CD14-positive monocyte (primary cell): Measurements from ENCODE around the gene GPSM1. TPM values are rescaled to one million over a fixed set of nuclear protein-coding genes. Genes with fewer than 3 reads are reported as not detected.

Experiments used
- DNase-seq, 3 donors: peaks; one replicate each; pipeline ENCODE4 v3.0.0-alpha.2; 2011 to 2022
- H2AFZ ChIP-seq: 2 replicates; pipeline ENCODE4 v1.6.0; 2012; ENCODE audit warnings: mild to moderate bottlenecking, low read depth, low read length, inconsistent platforms; ENCODE audit not compliant: insufficient read depth, poor library complexity, severe bottlenecking
- H3K27ac ChIP-seq, 2 donors: 1 replicate in 1 of 2; 2 replicates in 1 of 2; pipeline ENCODE4 v1.5.1; 2012 to 2013; ENCODE audit warnings: low read length in 2 of 2, control low read depth in 1 of 2, inconsistent platforms in 1 of 2, low read depth in 1 of 2, mild to moderate bottlenecking in 1 of 2
- H3K27me3 ChIP-seq, 2 donors: one replicate each; pipeline versions ENCODE4 v1.6.0 to v1.6.1; 2011 to 2013; ENCODE audit warnings: low read length in 2 of 2; ENCODE audit not compliant: control insufficient read depth in 2 of 2, insufficient read depth in 2 of 2
- H3K36me3 ChIP-seq, 2 donors: replicated peaks in 1 of 2; 1 replicate in 1 of 2; 2 replicates in 1 of 2; pipeline versions ENCODE4 v1.5.1 to v1.6.1; 2012 to 2013; ENCODE audit warnings: low read length in 2 of 2, control low read depth in 1 of 2, inconsistent platforms in 1 of 2, mild to moderate bottlenecking in 1 of 2; ENCODE audit not compliant: insufficient read depth in 2 of 2, control insufficient read depth in 1 of 2
- H3K4me1 ChIP-seq, 2 donors: 1 replicate in 1 of 2; 2 replicates in 1 of 2; pipeline versions ENCODE4 v1.5.1 to v1.6.1; 2012 to 2013; ENCODE audit warnings: low read length in 2 of 2, control low read depth in 1 of 2, inconsistent platforms in 1 of 2, mild to moderate bottlenecking in 1 of 2, moderate library complexity in 1 of 2; ENCODE audit not compliant: insufficient read depth in 2 of 2, control insufficient read depth in 1 of 2
- H3K4me2 ChIP-seq: replicated peaks from 2 replicates; pipeline ENCODE3; 2012; ENCODE audit warnings: low read length, moderate library complexity, mild to moderate bottlenecking; ENCODE audit not compliant: poor library complexity, severe bottlenecking; ENCODE audit errors: extremely low read depth
- H3K4me3 ChIP-seq, 3 experiments: fragments of 200-600 bp in 1 of 3; sonication (generic) in 1 of 3; replicated peaks in 1 of 3; 1 replicate in 2 of 3; 2 replicates in 1 of 3; pipeline ENCODE4 v1.5.1; 2011 to 2013; ENCODE audit warnings: low read length in 3 of 3, mild to moderate bottlenecking in 3 of 3, control low read depth in 2 of 3, low read depth in 2 of 3, inconsistent platforms in 1 of 3, moderate library complexity in 1 of 3
- H3K79me2 ChIP-seq: 2 replicates; pipeline ENCODE4 v1.6.0; 2012; ENCODE audit warnings: mild to moderate bottlenecking, control low read depth, inconsistent platforms, low read length, moderate library complexity; ENCODE audit not compliant: insufficient read depth
- H3K9ac ChIP-seq: 2 replicates; pipeline ENCODE4 v1.6.0; 2017; ENCODE audit warnings: low read length, mild to moderate bottlenecking; ENCODE audit not compliant: insufficient read depth, poor library complexity, severe bottlenecking
- H3K9me3 ChIP-seq, 2 donors: replicated peaks in 1 of 2; 1 replicate in 1 of 2; 2 replicates in 1 of 2; pipeline versions ENCODE4 v1.5.1 to v1.6.1; 2012 to 2013; ENCODE audit warnings: low read length in 2 of 2, control low read depth in 1 of 2; ENCODE audit not compliant: control insufficient read depth in 1 of 2, insufficient read depth in 1 of 2
- H4K20me1 ChIP-seq: 2 replicates; pipeline ENCODE4 v1.6.0; 2012; ENCODE audit warnings: mild to moderate bottlenecking, low read length, control low read depth, moderate library complexity; ENCODE audit not compliant: insufficient read depth
- H3K27ac Mint-ChIP-seq, 7 donors: one replicate each; pipeline ENCODE4 v1.8.0; 2020; ENCODE audit warnings: mild to moderate bottlenecking in 7 of 7, mixed read lengths in 7 of 7, moderate library complexity in 6 of 7, inconsistent platforms in 2 of 7
- H3K27me3 Mint-ChIP-seq, 3 donors: one replicate each; pipeline ENCODE4 v1.8.0; 2021 to 2022; ENCODE audit warnings: low read depth in 3 of 3, mild to moderate bottlenecking in 3 of 3, mixed read lengths in 3 of 3, moderate library complexity in 3 of 3, inconsistent platforms in 1 of 3
- H3K36me3 Mint-ChIP-seq, 2 donors: one replicate each; pipeline ENCODE4 v1.8.0; 2020; ENCODE audit warnings: mixed read lengths in 2 of 2, inconsistent platforms in 1 of 2, mild to moderate bottlenecking in 1 of 2
- H3K4me1 Mint-ChIP-seq: one replicate; pipeline ENCODE4 v1.8.0; 2020; ENCODE audit warnings: mild to moderate bottlenecking, mixed read lengths
- H3K4me3 Mint-ChIP-seq, 2 donors: one replicate each; pipeline ENCODE4 v1.8.0; 2020; ENCODE audit warnings: mild to moderate bottlenecking in 2 of 2, mixed read lengths in 2 of 2, moderate library complexity in 1 of 2
- H3K9me3 Mint-ChIP-seq, 7 donors: one replicate each; pipeline ENCODE4 v1.8.0; 2020 to 2022; ENCODE audit warnings: mixed read lengths in 7 of 7, mild to moderate bottlenecking in 6 of 7, moderate library complexity in 6 of 7, inconsistent platforms in 2 of 7
- CTCF ChIP-seq: fragments of 200-600 bp; IDR thresholded peaks from one replicate; pipeline ENCODE4 v1.8.0; 2022; ENCODE audit warnings: antibody characterized with exemption, mild to moderate bottlenecking
- WGBS: methylation state at CpG from one replicate; pipeline ENCODE4 v1.1.5; 2013; ENCODE audit warnings: missing lambda C conversion rate; ENCODE audit not compliant: insufficient coverage; 5-methylcytosine and 5-hydroxymethylcytosine counted together
- intact Hi-C, 2 donors: fragments of 100-400 bp; cut with micrococcal nuclease; formaldehyde crosslinking; loops; one replicate each; pipeline versions ENCODE4 v1.15.0 to v1.15.1; 2023
- polyA plus RNA-seq, 3 donors: library from polyadenylated mRNA; depleted of rRNA in 1 of 3; unstranded in 2 of 3; stranded (reverse) in 1 of 3; fragments of 300-500 nt in 2 of 3; fragments of >200 nt in 1 of 3; fragmentation: Illumina TruSeq in 2 of 3; gene quantifications; 1 replicate in 2 of 3; 2 replicates in 1 of 3; pipeline ENCODE4 v1.2.3, GENCODE V29; 2012 to 2021

The GPSM1 gene
- polyA plus RNA-seq, 3 donors: 0.67 to 3.1 (median 0.73) TPM

DNA sequence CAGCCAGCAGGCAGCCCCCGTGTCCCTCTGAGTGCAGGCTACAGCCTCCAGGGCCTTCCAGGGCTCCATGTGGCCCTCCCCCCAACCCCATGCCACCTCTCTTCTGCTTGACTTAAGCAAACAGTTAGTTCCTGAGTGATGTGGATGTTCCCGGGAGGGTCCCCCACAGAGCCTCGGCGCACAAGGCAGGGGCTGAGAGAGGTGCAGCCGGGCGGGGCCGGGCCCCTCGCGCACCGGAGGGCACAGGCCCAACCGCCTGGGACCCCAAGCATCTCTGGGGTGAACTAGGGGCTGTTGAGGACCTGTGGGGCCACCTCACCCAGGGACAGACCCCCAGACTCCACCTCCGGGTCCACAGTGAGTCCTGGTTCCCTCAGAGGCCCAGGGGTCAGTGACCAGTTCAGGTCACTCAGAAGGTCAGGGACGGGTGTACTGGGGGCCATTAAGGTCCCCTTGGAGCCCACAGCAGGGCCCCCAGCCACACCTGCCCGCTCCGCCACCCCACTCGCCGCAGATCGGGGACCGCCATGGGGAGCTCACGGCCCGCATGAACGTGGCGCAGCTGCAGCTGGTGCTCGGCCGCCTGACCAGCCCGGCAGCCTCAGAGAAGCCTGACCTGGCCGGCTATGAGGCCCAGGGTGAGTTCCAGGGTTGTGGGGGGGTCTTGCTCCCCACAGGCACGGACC, 13.2 kb downstream of the GPSM1 start:
- intact Hi-C loops: no loop called here
- H3K27ac Mint-ChIP-seq: no peak overlapping the region
- no peak overlapping the region for H3K4me3 Mint-ChIP-seq
- H3K27ac ChIP-seq: no peak overlapping the region
- H3K9ac ChIP-seq: no peak overlapping the region
- H3K4me1 Mint-ChIP-seq: peaks cover 2% of the 10 kb centered on the region
- no peak overlapping the region for H3K4me2 ChIP-seq
- no peaks in the 10 kb centered on the region for H3K36me3 Mint-ChIP-seq
- no peaks in the 10 kb centered on the region for H3K27me3 Mint-ChIP-seq
- H3K9me3 ChIP-seq: no peaks in the 10 kb centered on the region
- DNase-seq: no peak
- H3K9me3 Mint-ChIP-seq: no peaks in the 10 kb centered on the region
- H3K27me3 ChIP-seq: no peaks in the 10 kb centered on the region
- H3K4me3 ChIP-seq: no peak overlapping the region
- WGBS: 97% methylated on average over 26 of the region's 28 CpGs
- no peak for TF ChIP-seq CTCF
- H3K36me3 ChIP-seq: no peaks in the 10 kb centered on the region
- H4K20me1 ChIP-seq: no peaks in the 10 kb centered on the region
- no peak overlapping the region for H2AFZ ChIP-seq
- peaks cover 10 to 12% of the 10 kb centered on the region in 2 donors for H3K4me1 ChIP-seq
- H3K79me2 ChIP-seq: no peaks in the 10 kb centered on the region

GRCh38 chr9:136341042-136341655, 13.8 kb downstream of the GPSM1 start:
- Mint-ChIP-seq H3K9me3 (no peaks in the 10 kb centered on the region), H3K27me3 (no peaks in the 10 kb centered on the region), H3K4me3 (no peak overlapping the region), H3K36me3 (no peaks in the 10 kb centered on the region), H3K4me1 (peaks cover 2% of the 10 kb centered on the region), H3K27ac (no peak overlapping the region)
- Histone ChIP-seq H3K79me2 (no peaks in the 10 kb centered on the region), H3K27me3 (no peaks in the 10 kb centered on the region), H3K9ac (no peak overlapping the region), H3K36me3 (no peaks in the 10 kb centered on the region), H3K4me1 (peaks cover 10 to 12% of the 10 kb centered on the region in 2 donors), H3K27ac (no peak overlapping the region), H3K4me2 (no peak overlapping the region), H4K20me1 (no peaks in the 10 kb centered on the region), H3K9me3 (no peaks in the 10 kb centered on the region), H3K4me3 (no peak overlapping the region), H2AFZ (no peak overlapping the region)
- no peak for TF ChIP-seq CTCF
- 98% methylated on average over 9 of the region's 18 CpGs for WGBS
- DNase-seq: no peak
- intact Hi-C loops: no loop called here
